GM15510 (cell line): ENCODE results near the gene RRAGD.

ENCODE experiments used
- POLR2A ChIP-seq: IDR thresholded peaks from 3 replicates; pipeline ENCODE4 v1.6.1; 2011; ENCODE audit warnings: borderline replicate concordance; ENCODE audit not compliant: insufficient read length; ENCODE audit errors: extremely low read depth

RRAGD gene

DNA sequence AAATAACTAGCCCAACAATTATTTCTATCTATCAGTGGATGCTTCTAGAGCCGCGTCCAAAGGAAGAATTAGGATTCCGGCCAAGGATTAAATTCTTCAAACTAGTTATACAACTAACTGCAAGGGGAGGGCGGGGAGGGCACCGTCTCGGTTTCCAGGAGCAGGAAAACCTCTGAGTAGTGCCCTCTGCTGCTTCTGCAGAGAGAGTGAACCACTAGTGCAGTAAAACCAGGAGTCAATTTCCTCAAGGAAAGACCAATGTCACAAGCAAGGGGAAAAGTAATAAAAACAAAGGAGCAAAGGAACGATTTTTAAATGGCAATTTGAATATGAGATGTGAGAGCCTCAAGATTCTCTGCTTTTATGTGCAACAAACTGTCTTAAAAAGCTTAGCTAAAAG, 43.1 kb downstream of the RRAGD start:
- TF ChIP-seq POLR2A: no peak

GRCh38 chr6:89368107-89368506, 44.0 kb downstream of the RRAGD start:
- TF ChIP-seq POLR2A: no peak

DNA sequence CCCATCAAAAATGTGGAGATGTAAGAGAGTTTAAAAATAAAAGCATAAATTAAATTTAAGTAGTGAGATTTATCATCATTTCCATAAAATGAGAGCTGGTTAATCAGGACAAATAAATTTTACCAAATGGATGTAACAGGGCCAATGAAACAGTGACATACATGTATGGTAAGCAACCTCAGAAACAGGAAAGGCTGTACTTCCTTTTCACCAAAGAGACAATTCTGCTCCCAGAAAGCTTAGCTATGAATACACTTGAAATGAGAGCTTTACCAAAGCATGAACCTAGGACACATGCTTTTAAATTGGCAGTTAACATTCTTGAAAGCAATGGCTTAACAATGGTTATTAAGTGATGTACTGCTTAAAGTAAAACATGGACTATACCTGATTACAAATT, 47.5 kb downstream of the RRAGD start:
- no peak for TF ChIP-seq POLR2A

- TF ChIP-seq POLR2A: no peak
Measured at GRCh38 chr6:89361171-89361570, 50.9 kb downstream of the RRAGD start.

DNA sequence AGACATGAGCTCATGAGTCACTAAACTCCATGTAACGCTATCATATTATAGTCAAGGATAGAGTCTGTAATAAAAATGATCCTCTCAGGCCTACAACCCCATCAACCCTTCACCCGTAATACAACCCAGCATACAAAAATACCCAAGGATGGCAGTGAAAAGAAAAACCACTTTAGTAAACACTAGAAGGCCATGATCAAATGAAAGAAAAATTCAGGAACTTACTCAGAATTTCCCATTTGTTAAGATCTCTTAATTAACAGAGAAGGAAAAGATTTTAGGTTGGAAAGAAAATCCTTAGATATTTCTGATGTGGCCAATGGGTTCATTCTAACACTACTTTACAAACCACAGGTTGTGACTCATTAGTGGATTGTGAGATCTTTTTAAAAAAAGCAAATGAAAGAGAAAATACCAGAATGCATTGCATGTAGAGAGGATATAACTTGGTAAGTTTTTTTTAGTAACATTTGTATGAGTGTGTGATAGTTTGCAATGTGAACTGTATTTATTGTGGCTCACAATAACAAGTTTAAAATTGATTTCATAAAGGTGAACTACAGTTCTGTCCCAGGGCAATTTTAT, 51.6 kb downstream of the RRAGD start:
- TF ChIP-seq POLR2A: no peak

GRCh38 chr6:89359561-89359960, 52.5 kb downstream of the RRAGD start:
- TF ChIP-seq POLR2A: no peak

DNA sequence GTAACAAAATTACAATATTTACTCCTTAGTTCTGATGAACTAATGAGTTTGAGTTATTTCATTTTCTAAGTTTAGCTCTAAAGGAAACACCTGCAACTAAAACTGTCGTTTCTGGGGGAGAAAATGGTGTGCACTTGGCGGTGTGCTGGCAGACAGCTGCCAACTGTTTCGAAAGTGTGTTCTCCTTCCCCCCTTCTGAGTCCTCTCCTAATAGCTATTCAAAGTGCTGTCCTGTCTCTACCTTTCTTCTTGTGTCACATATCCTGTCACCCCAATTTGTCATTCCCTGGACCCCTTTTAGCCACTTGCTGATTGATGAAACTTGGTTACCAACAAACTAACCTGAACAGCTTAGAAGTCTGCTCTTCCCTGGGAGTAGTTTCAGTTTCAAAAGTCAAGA, 54.7 kb downstream of the RRAGD start:
- peak; percentile 20 for TF ChIP-seq POLR2A

GRCh38 chr6:89356642-89357170, 55.4 kb downstream of the RRAGD start:
- no peak for TF ChIP-seq POLR2A

GRCh38 chr6:89355511-89356194, 56.4 kb downstream of the RRAGD start:
- TF ChIP-seq POLR2A: no peak

GRCh38 chr6:89353702-89354392, 58.2 kb downstream of the RRAGD start:
- peak; percentile 30 for TF ChIP-seq POLR2A

GRCh38 chr6:89353118-89353556, 58.9 kb downstream of the RRAGD start:
- no peak for TF ChIP-seq POLR2A

DNA sequence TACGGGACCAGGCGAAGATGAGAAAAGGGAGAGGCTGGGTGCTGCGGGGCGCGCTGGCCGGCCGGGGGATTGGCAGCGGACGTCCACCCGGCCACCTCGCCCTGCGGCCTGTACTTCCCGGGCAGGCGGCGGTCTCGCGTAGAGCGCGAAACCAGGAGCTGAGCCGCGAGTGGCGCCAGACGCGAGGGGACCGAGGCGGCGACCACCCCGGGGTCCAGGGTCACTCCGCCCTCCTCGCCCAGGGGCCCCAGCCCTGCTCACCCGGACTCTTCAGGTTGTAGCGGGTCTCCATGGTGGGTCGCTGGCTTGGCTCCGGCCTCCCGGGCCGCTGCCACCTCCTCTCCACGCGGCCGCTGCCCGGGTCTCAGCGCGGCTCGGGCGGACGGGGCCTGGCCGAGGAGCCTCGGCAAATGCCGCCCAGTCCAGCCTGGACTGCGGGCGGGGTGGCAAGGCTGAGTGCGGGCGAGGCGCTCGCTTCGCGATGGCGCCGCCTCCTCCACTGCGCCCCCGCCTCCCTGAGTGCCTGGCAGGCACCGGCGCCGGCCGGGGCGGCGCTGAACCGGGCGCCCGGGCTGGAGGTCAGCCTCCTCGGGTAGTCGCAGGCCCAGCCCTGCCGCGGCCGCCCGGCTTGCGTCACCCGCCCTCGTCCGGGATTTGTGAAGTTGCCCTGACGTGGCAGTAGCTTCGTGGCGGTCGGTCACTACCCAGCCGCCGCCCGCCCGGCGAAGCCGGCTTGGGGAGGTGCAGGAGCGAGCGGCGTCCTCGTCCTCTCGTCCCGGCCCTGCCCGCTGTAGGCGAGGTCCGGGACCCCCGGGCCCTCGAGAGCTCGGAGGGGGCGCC, 59.6 kb downstream of the RRAGD start, which contains the start of gene UBE2J1:
TSS of gene UBE2J1 (minus strand) at position 445 of the 840 bp plus-strand sequence. CDS start at position 292, 153 bp downstream.
- peak; percentile 84 for TF ChIP-seq POLR2A

- no peak for TF ChIP-seq POLR2A
Measured at GRCh38 chr6:89351671-89352277, 60.3 kb downstream of the RRAGD start.
